GM12872 (cell line): ENCODE measurements around the gene AMPH.

Experiments used
- TF ChIP-seq, protein P1 (sequence below): IDR thresholded peaks from 3 replicates; pipeline ENCODE4 v1.5.1; 2011; ENCODE audit warnings: low read depth, mild to moderate bottlenecking, low read length, moderate library complexity; ENCODE audit not compliant: insufficient read depth

The AMPH gene

DNA sequence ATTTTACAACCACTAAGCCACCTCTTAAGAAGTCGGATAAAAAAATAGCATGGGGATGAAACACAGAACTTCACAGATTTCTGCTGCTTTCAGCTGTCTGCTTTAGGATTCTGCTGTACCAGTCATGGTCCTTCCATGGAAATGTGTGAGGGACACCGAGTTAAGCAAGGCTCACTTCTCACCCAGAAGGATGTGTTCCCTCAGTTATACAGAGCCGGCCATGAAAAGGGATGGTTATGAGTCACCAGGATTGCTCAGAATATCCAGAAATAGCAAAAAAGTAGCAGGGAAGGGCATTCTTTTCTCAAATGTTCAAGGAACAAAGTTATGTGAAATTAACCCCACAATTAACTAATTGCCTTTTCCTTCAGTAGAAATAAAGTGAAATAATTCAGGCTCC lies 124.4 kb downstream of the AMPH start:
- TF ChIP-seq, protein P1, sequence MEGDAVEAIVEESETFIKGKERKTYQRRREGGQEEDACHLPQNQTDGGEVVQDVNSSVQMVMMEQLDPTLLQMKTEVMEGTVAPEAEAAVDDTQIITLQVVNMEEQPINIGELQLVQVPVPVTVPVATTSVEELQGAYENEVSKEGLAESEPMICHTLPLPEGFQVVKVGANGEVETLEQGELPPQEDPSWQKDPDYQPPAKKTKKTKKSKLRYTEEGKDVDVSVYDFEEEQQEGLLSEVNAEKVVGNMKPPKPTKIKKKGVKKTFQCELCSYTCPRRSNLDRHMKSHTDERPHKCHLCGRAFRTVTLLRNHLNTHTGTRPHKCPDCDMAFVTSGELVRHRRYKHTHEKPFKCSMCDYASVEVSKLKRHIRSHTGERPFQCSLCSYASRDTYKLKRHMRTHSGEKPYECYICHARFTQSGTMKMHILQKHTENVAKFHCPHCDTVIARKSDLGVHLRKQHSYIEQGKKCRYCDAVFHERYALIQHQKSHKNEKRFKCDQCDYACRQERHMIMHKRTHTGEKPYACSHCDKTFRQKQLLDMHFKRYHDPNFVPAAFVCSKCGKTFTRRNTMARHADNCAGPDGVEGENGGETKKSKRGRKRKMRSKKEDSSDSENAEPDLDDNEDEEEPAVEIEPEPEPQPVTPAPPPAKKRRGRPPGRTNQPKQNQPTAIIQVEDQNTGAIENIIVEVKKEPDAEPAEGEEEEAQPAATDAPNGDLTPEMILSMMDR: no peak

DNA sequence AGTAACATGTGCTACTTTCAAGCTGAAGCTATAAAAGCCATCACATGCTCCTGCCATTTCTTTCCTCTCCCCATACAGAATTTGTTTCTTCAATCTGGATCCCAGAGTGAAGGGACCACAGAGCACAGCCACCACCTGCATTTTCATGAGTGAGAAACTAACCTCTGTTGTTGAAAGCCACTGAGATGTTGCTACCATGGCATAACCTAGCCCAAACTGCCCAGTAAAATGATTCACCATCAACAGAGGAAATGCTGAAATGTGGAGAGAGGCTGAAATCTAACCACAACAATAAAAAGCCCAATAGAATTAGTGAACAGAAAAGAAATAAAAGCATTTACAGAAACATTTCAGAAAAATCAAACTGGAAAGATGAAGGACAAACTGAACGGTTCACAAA lies 125.2 kb downstream of the AMPH start:
- TF ChIP-seq, protein P1: no peak

GRCh38 chr7:38504684-38505083 lies 126.5 kb downstream of the AMPH start:
- TF ChIP-seq, protein P1: no peak

GRCh38 chr7:38502848-38503247 lies 128.3 kb downstream of the AMPH start:
- TF ChIP-seq, protein P1: no peak

DNA sequence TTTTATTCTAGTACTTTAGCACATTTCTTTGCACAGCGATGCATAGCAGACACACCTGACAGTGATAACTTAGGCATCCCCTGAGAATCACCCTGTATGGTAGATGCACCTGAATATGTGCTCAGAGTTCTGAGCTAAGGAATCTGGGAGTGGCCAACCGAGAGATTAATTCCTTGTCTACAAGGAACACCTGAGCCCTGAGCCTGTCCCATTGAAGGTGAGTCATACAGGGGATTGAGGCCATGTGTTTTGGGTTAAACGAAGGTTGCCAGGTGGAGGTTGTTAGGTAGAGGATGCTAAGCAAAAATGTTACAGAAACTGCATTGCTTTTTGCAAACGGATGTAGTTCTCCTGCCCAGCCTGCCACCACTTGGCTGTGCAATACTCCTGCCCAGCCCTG lies 128.9 kb downstream of the AMPH start:
- TF ChIP-seq, protein P1: no peak

DNA sequence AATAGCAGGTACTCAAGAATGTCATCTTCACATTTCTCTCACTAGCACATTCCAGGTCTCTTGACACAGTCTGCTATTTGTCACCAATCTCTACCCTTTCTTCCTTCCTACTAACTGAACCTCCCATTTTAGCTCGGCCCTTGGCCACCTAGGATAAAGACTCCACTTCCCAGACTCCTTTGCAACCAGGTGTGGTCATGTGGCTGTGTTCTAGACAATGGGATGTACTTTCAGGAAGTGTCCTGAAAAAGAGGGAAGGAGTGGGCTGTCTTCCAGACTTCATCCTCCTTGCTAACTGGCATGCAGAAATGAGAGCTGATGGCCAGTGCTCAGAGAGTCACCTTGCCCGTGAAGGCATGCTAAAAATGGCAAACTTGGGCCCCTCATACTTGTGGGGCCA lies 139.2 kb downstream of the AMPH start:
- TF ChIP-seq, protein P1: no peak

DNA sequence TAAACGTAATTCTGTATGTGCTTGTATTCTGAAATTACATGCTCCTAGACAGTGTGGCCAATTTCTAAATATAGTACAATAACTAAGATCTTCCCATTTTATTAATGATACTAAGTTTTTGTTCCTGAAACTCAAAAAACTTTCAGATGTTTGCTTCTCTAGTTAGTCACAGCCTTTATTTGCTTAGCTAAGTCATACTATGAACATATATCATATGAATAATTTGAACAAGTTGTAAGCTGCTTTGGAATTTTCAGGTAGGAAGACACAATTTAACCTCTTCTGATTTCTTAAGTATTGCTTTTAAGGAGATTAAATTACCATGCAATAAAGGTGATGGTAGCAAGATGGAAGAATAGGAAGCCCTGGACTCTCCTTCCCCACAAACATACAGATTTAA lies 148.7 kb downstream of the AMPH start:
- TF ChIP-seq, protein P1: no peak

- TF ChIP-seq, protein P1: no peak
These were observed 149.8 kb downstream of the AMPH start for GRCh38 chr7:38481401-38481800.
